MM.1S (cell line): Measurements from ENCODE around the gene DEDD2.

Source experiments
- EZH2 ChIP-seq: fragments of 300-600 bp; sonication (generic); optimal IDR thresholded peaks from 2 replicates; pipeline ENCODE3; 2017; ENCODE audit warnings: low read depth, mild to moderate bottlenecking, antibody characterized with exemption, low read length, mixed read lengths
- EZH2phosphoT487 ChIP-seq: fragments of 300-600 bp; sonication (generic); IDR thresholded peaks from 2 replicates; pipeline ENCODE4 v1.6.1; 2018; ENCODE audit warnings: antibody characterized with exemption, low read length
- TF ChIP-seq, protein P1 (sequence below): fragments of 300-600 bp; sonication (generic); IDR thresholded peaks from 2 replicates; pipeline ENCODE4 v1.5.1; 2016; ENCODE audit warnings: antibody characterized with exemption, low read length, mixed read lengths

DNA sequence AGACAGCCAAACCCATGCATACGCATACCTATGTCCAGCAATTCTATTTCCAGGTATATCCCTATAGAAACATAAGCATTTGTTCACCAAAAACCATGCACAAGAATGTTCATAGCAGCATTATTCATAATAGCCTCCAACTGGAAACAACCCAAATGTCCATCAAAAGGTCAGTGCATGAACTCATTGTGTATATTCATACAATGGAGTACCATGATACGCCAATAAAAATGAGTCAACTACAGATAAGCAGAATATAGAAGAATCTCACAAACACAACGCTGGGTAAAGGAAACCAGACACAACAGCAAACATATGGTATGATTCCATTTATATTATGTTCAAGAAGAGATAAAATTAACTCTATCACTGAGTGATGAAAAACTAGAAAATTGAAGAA, 23.8 kb downstream of the DEDD2 start:
- TF ChIP-seq, protein P1, sequence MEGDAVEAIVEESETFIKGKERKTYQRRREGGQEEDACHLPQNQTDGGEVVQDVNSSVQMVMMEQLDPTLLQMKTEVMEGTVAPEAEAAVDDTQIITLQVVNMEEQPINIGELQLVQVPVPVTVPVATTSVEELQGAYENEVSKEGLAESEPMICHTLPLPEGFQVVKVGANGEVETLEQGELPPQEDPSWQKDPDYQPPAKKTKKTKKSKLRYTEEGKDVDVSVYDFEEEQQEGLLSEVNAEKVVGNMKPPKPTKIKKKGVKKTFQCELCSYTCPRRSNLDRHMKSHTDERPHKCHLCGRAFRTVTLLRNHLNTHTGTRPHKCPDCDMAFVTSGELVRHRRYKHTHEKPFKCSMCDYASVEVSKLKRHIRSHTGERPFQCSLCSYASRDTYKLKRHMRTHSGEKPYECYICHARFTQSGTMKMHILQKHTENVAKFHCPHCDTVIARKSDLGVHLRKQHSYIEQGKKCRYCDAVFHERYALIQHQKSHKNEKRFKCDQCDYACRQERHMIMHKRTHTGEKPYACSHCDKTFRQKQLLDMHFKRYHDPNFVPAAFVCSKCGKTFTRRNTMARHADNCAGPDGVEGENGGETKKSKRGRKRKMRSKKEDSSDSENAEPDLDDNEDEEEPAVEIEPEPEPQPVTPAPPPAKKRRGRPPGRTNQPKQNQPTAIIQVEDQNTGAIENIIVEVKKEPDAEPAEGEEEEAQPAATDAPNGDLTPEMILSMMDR: no peak
- no peak for TF ChIP-seq EZH2
- no peak for TF ChIP-seq EZH2phosphoT487
